ENCODE measurements around the gene C1QTNF6.

DNA sequence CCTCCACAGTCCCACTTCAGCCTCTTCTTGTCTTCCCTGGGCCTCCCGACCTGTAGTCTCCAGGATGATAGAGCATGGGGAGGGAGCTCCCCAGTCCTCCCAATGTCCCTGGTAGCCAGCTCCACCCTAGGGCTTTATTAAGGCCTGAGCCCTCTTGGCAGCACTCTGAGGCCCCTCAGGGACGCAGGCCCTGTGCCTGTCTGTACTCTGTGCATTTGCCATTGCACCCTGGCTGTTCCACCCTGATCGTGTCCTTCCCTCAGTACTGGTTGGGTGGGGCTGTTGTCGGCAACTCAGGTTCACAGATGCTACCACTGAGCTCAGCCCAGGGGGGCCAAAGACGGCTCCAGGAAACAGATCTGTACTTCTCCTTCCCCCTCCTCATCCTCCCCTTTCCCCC is 17.0 kb upstream of the C1QTNF6 start:
- no peak for TF ChIP-seq CTCF (IDR thresholded peaks at IDR 0.05; ENCODE audit: poor library complexity)
- TF ChIP-seq EZH2 (IDR thresholded peaks at IDR 0.05; ENCODE audit: borderline replicate concordance) = no peak
- TF ChIP-seq EZH2phosphoT487 (IDR thresholded peaks at IDR 0.05; ENCODE audit: low read depth, severe bottlenecking, unreplicated experiment) = no peak

Data from hepatocyte (in vitro differentiated cells).